Activated gamma-delta T cell treated with Interleukin-2 at 50 U/mL for 16 hours (primary cell): ENCODE results near the gene AKAP10.
"Not testable (repeated sequence)": the region's sequence is repeated elsewhere in the genome, so short reads cannot be mapped to it uniquely, and the experiment has no call there.

Experiments
- DNase-seq: peaks from one replicate; pipeline ENCODE4 v3.0.0-alpha.2; 2020

The AKAP10 gene

GRCh38 chr17:19978805-19979211 lies 1.2 kb upstream of the AKAP10 start:
- no peak for DNase-seq

- no peak for DNase-seq
Measured at GRCh38 chr17:19978209-19978802, 678 bp upstream of the AKAP10 start.

GRCh38 chr17:19975601-19976000 lies 2.0 kb downstream of the AKAP10 start:
- DNase-seq = no peak

- no peak for DNase-seq
Measured at GRCh38 chr17:19973156-19973555, 4.5 kb downstream of the AKAP10 start.

- not testable (repeated sequence) for DNase-seq
Measured at GRCh38 chr17:19962954-19963353, 14.7 kb downstream of the AKAP10 start.

GRCh38 chr17:19958023-19958422 lies 19.6 kb downstream of the AKAP10 start:
- no peak for DNase-seq

GRCh38 chr17:19955099-19955498 lies 22.5 kb downstream of the AKAP10 start:
- DNase-seq = no peak

- DNase-seq = not testable (repeated sequence)
Measured at GRCh38 chr17:19951411-19951810, 26.2 kb downstream of the AKAP10 start.

- not testable (repeated sequence) for DNase-seq
Measured at GRCh38 chr17:19950624-19951195, 26.9 kb downstream of the AKAP10 start.

- DNase-seq = no peak
Measured at GRCh38 chr17:19948116-19948943, 29.3 kb downstream of the AKAP10 start.

GRCh38 chr17:19946921-19947320 lies 30.7 kb downstream of the AKAP10 start:
- no peak for DNase-seq

- DNase-seq = no peak
Measured at GRCh38 chr17:19945009-19945626, 32.5 kb downstream of the AKAP10 start.

GRCh38 chr17:19943599-19943998 lies 34.0 kb downstream of the AKAP10 start:
- DNase-seq = no peak

- no peak for DNase-seq
Measured at GRCh38 chr17:19943026-19943425, 34.6 kb downstream of the AKAP10 start.

GRCh38 chr17:19940722-19941464 lies 36.7 kb downstream of the AKAP10 start:
- DNase-seq = no peak

- no peak for DNase-seq
Measured at GRCh38 chr17:19939993-19940721, 37.5 kb downstream of the AKAP10 start.

- no peak for DNase-seq
Measured at GRCh38 chr17:19938736-19939135, 38.9 kb downstream of the AKAP10 start.

- DNase-seq = no peak
Measured at GRCh38 chr17:19937522-19937921, 40.1 kb downstream of the AKAP10 start.

GRCh38 chr17:19935169-19935568 lies 42.5 kb downstream of the AKAP10 start:
- DNase-seq = no peak

- DNase-seq = no peak
Measured at GRCh38 chr17:19933628-19934027, 44.0 kb downstream of the AKAP10 start.

- DNase-seq = no peak
Measured at GRCh38 chr17:19933221-19933620, 44.4 kb downstream of the AKAP10 start.

GRCh38 chr17:19928299-19928698 lies 49.3 kb downstream of the AKAP10 start:
- no peak for DNase-seq
